Adrenal gland (tissue), 12 donors: Measurements from ENCODE around the gene NONO. TPM values are rescaled to one million over a fixed set of nuclear protein-coding genes. Genes with fewer than 3 reads are reported as not detected.

Experiments
- DNase-seq, 7 donors: peaks; one replicate each; pipeline ENCODE4 v3.0.0-alpha.2; 2019 to 2020
- H3K27ac ChIP-seq, 5 donors: fragments of 200-600 bp; sonication (generic) in 4 of 5; 1 replicate in 3 of 5; 2 replicates in 2 of 5; pipeline versions ENCODE4 v1.5.1 to v1.8.0; 2016 to 2020; ENCODE audit warnings: mild to moderate bottlenecking in 1 of 5
- H3K27me3 ChIP-seq: fragments of 200-600 bp; 2 replicates; pipeline ENCODE4 v1.8.0; 2021
- H3K36me3 ChIP-seq, 2 donors: fragments of 200-600 bp; replicated peaks in 1 of 2; 1 replicate in 1 of 2; 2 replicates in 1 of 2; pipeline versions ENCODE4 v1.5.1 to v1.8.0; 2018 to 2022
- H3K4me1 ChIP-seq, 2 donors: fragments of 200-600 bp; replicated peaks in 1 of 2; 1 replicate in 1 of 2; 2 replicates in 1 of 2; pipeline versions ENCODE4 v1.5.1 to v1.8.0; 2018 to 2021
- H3K4me3 ChIP-seq, 4 donors: fragments of 200-600 bp; sonication (generic) in 3 of 4; one replicate each; pipeline ENCODE4 v1.5.1; 2016 to 2018
- H3K9me3 ChIP-seq, 3 donors: fragments of 200-600 bp; sonication (generic) in 1 of 3; replicated peaks in 1 of 3; 1 replicate in 2 of 3; 2 replicates in 1 of 3; pipeline versions ENCODE4 v1.5.1 to v1.8.0; 2016 to 2021
- CTCF ChIP-seq, 6 experiments: fragments of 450-650 bp in 4 of 6; fragments of 200-600 bp in 2 of 6; sonication (generic) in 1 of 6; IDR thresholded peaks; 1 replicate in 5 of 6; 2 replicates in 1 of 6; pipeline versions ENCODE4 v1.5.1 to v1.8.0; 2016 to 2021; ENCODE audit warnings: antibody characterized with exemption in 6 of 6, mild to moderate bottlenecking in 2 of 6, moderate library complexity in 1 of 6
- POLR2A ChIP-seq, 2 donors: fragments of 450-650 bp; IDR thresholded peaks; one replicate each; pipeline ENCODE4 v1.6.1; 2017; ENCODE audit warnings: antibody characterized with exemption in 2 of 2, mild to moderate bottlenecking in 2 of 2, moderate library complexity in 1 of 2
- WGBS, 4 donors: extraction: QIAGEN DNeasy Blood & Tissue Kit in 2 of 4; methylation state at CpG; one replicate each; pipeline versions ENCODE4 v1.1.5 to v1.1.7; 2013 to 2017; 5-methylcytosine and 5-hydroxymethylcytosine counted together
- intact Hi-C, 2 donors: fragments of 100-400 bp; cut with DNase I; formaldehyde crosslinking; loops; one replicate each; pipeline versions ENCODE4 v1.14.1 to v1.15.0; 2022 to 2023
- polyA plus RNA-seq, 3 donors: library from polyadenylated mRNA; stranded (reverse); fragments of 200-250 nt in 2 of 3; fragments of 350-450 nt in 1 of 3; fragmentation: Illumina TruSeq in 1 of 3; extraction: RNeasy Lipid Tissue Mini Kit (QIAGEN cat#74804) in 1 of 3; gene quantifications; one replicate each; pipeline ENCODE4 v1.2.3, GENCODE V29; 2013 to 2014
- total RNA-seq, 9 donors: library from RNA; depleted of rRNA in 4 of 9; stranded (reverse); fragments of >200 nt in 4 of 9; fragments of 120-200 nt in 1 of 9; fragmentation: NEBNext Ultra II Directional in 1 of 9; extraction: Animal tissue kit (Norgen Biotek cat#: 25700) in 1 of 9; gene quantifications; one replicate each; pipeline versions ENCODE4 v1.1.0 to v1.2.4, GENCODE V29; 2013 to 2023
- donor health status: healthy with polysubstance abuse.
- donor health status: Bipolar disorder and iron deficiency.
- donor health status: DM: yes; HTN: yes; CAD: no.
- donor health status: DM: no; HTN: no; CAD: no.
- donor health status: DM: no; HTN: no; CAD: no.
- donor health status: DM: yes; HTN: yes; CAD: no.

NONO gene
- total and polyA plus RNA-seq, 12 donors: 140 to 524 (median 320) TPM

- TF ChIP-seq POLR2A (IDR thresholded peaks at IDR 0.05) (no peak), CTCF (IDR thresholded peaks at IDR 0.05) (no peak)
- Histone ChIP-seq H3K27ac (peak overlapping the region in 4 of 5 donors; percentile 80 to 92 (median 89)), H3K36me3 (no peaks in the 10 kb centered on the region), H3K9me3 (no peaks in the 10 kb centered on the region), H3K4me3 (peak overlapping the region in 2 of 4 donors; percentile 26 to 42), H3K4me1 (peaks cover 4 to 13% of the 10 kb centered on the region in 2 donors), H3K27me3 (no peaks in the 10 kb centered on the region)
- DNase-seq: peak in 1 of 7 donors; percentile 13
- intact Hi-C loops: no loop called here
- 17 to 51% (median 35%) methylated on average over 16 of the region's 16 CpGs for WGBS, 4 donors
These were observed 677 bp upstream of the NONO start for GRCh38 chrX:71282514-71283402.

- Histone ChIP-seq H3K36me3 (peaks cover 0 to 4% of the 10 kb centered on the region in 2 donors), H3K27ac (no peak overlapping the region), H3K4me3 (no peak overlapping the region), H3K9me3 (no peaks in the 10 kb centered on the region), H3K27me3 (no peaks in the 10 kb centered on the region), H3K4me1 (peaks cover 4 to 15% of the 10 kb centered on the region in 2 donors)
- TF ChIP-seq CTCF (IDR thresholded peaks at IDR 0.05) (no peak), POLR2A (IDR thresholded peaks at IDR 0.05) (no peak)
- no peak for DNase-seq
- intact Hi-C loops: loop anchor here in 1 of 2 donors (5.0 kb wide), 1 partner anchor 34 kb away; the partner anchor contains the start of gene ZMYM3
These were observed 2.5 kb downstream of the NONO start for GRCh38 chrX:71285929-71286328.

GRCh38 chrX:71291381-71291780 is 7.9 kb downstream of the NONO start:
- Histone ChIP-seq H3K27me3 (no peaks in the 10 kb centered on the region), H3K27ac (no peak overlapping the region), H3K4me1 (peaks cover 0 to 9% of the 10 kb centered on the region in 2 donors), H3K36me3 (peaks cover 0 to 59% of the 10 kb centered on the region in 2 donors), H3K4me3 (no peak overlapping the region), H3K9me3 (no peaks in the 10 kb centered on the region)
- TF ChIP-seq CTCF (IDR thresholded peaks at IDR 0.05): no peak
- TF ChIP-seq POLR2A (IDR thresholded peaks at IDR 0.05): no peak
- 59 to 66% (median 62%) methylated on average over 6 of the region's 6 CpGs for WGBS, 4 donors
- DNase-seq: no peak
- intact Hi-C loops: no loop called here

GRCh38 chrX:71292669-71293365 is 9.4 kb downstream of the NONO start:
- DNase-seq: no peak
- intact Hi-C loops: no loop called here
- no peaks in the 10 kb centered on the region for H3K27me3 ChIP-seq
- 68 to 93% (median 75%) methylated on average over 5 to 7 of the region's 7 CpGs for WGBS, 4 donors
- TF ChIP-seq CTCF (IDR thresholded peaks at IDR 0.05) (no peak), POLR2A (IDR thresholded peaks at IDR 0.05) (no peak)
- H3K9me3 ChIP-seq: no peaks in the 10 kb centered on the region
- H3K4me3 ChIP-seq: no peak overlapping the region
- peaks cover 0 to 9% of the 10 kb centered on the region in 2 donors for H3K4me1 ChIP-seq
- H3K27ac ChIP-seq: no peak overlapping the region
- H3K36me3 ChIP-seq: peaks cover 0 to 73% of the 10 kb centered on the region in 2 donors
